Fibroblast of peridontal ligament (primary cell): Measurements from ENCODE around the gene TNFAIP8L3.

Source experiments
- DNase-seq: peaks from one replicate; pipeline ENCODE4 v3.0.0-alpha.2; 2010; ENCODE audit errors: extremely low read depth

The TNFAIP8L3 gene

DNA sequence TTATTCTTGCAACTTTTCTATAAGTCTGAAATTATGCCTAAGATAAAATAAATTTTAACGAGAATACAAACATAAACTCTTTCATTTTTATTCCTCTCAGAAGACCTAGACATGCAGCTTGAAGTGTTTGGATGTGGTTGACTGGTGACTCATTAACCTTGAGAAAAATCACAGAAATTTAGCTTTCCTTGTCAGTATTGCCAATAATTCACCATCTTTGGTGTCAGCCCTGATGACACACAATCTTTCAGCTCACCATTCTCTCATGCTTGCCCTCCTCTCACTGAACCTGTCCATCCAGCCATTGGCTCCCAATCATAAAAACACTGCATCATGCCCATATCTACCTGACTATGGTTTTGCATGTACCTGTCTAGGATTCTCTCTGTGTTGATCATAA lies 22.6 kb upstream of the TNFAIP8L3 start:
- DNase-seq: peak; percentile 29

DNA sequence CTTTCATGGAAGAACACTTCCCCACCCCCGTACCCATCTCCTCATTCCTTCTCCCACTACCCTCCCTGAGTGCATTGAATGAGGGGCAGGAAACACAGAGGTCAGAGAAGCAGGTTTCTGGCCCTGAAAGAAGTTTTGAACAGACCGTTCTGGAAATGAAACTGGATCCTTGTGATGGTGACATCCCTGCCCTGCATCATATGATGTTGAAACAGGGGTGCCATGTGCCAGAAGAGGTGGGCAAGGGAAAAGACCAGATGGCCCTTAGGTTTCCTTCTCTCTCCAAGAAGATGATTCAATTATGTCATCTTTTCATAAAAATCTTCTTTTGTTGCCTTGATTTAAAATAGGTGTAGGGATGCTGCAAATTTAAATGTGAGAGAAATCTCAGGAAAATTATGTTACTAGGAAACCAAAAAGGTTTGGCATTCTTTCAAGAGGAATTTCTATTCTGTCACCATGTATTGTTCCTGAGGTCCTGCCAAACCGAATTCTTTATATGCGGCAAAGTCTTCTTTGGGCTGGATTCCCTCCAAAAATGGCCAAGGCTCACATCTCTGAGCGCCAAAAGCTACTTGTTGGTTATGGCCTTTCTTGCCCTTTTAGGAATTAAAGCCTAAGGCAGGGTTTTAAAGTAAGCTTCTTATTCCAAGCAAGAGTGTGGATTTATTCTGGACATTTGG lies 19.9 kb upstream of the TNFAIP8L3 start:
- DNase-seq: peak; percentile 61

DNA sequence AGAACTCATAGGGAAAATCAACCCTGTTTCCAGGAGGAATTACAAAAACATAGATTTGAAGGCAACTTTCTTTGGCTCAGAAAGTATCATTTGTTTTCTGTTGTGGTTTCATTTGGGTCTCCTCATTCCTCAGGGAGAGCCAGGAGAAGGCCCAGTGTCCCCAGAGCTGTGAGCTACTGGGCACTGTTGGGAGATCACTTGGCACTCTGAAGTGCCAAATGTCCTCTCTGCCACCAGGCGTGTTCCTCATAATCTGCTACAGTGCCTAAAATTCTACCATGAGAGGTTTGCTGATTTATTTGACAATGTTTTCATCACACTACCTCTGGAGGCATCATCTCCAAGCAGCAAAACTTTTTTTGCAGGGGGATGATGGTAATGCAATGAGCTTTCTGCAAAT lies 17.4 kb upstream of the TNFAIP8L3 start:
- DNase-seq: no peak

DNA sequence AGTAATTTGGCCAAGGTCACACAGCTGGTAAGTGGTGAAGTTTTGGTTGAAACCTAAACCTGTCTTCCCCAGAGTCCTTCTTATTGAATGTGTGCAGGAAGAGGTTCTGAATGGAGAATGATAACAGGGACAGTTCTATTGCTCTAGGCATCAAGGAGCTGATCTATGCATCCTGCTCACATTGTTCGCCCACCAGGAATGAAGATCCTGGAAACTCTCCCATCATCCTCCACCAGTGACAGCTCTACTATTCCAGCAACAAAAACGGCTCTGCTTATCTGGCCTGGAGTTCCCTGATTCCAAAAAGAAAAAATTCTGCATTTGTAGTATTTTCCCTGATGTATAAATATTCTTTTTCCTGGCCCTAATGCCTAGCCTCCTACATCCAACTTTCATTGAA lies 16.4 kb upstream of the TNFAIP8L3 start:
- DNase-seq: no peak

DNA sequence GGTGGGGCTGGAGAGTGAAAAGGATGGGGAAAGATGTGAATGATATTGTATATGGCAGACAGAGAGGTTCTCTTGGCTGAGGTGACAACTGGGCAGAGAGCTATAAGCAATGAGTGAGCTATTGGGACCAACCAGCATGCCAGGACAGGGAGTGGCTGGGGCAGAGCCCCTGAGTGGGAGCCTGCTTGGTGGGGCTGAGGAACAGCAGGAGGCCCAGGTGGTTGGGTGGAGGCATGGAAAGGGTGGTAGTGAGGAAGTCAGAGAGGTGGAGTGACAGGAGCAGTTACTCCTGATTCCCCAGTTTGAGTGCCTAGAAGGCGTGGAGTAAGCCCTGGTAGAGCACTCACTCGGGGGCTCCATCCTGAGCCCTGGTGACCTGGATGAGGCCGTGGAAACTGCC lies 15.5 kb upstream of the TNFAIP8L3 start:
- DNase-seq: no peak

DNA sequence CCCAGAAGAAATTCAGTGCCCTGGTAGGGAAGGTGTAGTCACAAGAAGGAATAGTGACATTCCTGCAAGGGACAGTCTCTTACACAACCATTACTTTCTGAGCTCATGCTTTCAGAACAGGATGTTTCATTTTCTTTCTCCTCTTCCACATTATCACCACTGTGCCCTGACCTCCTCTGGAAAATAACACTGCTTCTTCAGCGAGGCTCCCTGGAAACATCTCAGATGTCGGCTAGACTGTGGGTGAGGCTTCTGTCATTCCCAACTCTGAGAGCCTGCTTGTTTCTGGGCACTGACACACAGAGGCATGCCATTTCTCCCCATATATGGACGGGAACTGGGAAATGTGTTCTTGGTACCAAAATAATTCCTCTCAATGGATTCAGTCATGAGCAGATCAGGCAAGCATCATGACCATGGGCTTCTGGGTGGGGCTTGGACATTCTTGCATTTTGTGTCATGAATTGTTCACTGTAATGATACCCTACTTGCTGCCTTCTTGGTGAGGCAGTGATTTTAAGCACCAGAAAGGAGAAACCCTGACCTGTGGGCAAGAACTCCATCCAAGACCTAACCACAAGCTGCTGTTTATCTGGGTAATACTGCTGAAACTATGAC lies 14.3 kb upstream of the TNFAIP8L3 start:
- DNase-seq: peak; percentile 95

DNA sequence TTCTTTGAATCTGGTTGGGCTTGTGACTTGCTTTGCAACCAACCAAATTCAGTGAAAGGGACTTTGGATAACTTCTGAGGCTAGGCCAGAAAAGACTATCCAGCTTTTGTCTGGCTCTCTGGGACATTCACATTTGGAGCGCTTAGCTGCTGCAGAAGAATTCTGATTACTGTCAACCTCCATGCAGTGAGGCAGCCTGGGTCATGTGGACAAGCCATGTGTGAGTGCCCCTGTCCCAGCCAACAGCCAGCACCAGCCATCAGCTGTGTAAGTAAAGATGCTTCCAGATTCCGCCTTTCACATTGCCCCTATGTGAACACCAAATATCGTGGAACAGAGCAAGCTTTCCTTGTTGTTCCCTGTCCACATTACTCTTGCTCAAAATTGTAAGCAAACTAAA lies 12.9 kb upstream of the TNFAIP8L3 start:
- no peak for DNase-seq

DNA sequence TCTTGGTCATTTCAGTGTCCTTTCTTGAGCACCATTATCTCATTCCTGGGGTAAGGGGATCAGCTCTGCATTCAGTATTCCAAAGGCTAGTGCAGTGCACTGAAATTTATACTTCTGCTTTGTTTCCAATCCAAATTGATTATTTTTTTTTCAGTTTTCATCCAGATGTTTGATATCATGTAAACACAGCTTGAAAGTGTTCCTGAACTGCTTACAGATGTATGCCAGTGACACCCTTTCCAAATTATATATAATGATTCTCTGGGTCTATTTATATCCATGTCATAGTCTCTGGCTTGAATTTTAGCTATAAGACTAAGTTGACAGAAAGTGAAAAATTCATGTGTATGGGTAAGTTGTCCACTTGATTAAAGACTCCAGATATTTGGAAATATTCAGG lies 11.8 kb upstream of the TNFAIP8L3 start:
- no peak for DNase-seq

DNA sequence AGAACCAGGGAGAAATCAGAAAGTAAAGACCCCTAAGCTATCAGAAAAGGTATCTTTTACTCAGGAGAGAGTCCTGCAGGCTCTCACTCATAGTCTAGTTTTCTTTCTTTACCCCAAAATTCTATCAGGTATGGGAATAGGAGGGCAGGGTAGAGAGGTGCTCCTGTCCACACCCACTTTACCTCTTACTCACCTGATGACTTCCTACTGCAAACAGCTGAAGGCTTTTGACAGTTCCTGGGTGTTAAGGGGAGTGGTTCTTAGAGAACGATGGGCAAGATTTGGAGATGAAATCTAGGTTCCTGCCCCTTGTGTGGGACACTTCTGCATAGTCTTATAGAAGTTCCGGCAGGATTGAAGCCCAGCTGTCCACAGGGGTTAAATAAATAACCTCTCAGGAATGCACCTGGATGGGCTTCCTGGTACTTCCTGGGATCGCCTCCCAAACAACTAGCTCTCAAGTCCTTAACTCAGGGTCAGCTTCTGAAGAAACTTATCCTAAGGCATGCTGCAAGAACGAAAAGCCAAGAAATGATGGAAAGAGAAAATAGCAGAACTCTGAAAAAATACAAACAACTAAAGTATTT lies 10.8 kb upstream of the TNFAIP8L3 start:
- DNase-seq: no peak

DNA sequence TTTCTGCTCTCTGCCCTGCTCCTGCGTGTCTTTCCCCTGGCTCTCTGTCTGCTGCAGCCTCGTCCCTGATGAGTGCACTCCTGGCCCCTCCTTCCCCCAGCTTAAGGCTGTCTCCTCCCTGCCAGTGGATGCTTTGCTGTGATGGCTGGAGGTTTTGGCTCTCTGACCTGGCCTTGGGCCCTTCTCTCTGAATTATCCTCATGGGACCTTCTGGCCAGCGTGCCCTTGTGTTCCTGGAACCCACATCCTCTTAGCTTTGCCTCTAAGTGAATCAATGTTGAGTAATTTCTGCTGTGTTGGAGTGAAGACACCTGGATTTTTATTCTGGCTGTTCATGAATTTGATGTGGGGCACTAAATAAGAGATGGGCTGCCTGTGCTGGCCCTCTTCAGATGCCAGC lies 9.8 kb upstream of the TNFAIP8L3 start:
- DNase-seq: peak; percentile 44

DNA sequence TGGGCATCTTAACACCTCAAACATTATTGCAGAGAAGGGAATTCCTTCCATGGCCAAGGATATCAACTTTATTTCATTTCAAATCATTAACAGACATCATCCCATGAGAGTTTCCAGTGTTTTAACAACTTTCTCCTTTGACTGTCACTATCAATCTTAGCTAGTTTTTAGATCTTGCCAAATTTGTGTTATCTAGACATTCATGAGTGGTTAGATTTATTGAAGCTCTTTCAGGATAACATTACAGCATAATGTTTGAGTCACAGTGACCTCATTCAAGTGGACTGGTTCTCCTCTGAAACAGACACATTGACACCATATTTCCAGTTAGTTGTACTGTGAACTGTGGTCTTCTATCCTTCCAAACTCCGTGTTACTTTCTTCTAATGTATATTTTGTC lies 8.6 kb upstream of the TNFAIP8L3 start:
- peak; percentile 56 for DNase-seq

DNA sequence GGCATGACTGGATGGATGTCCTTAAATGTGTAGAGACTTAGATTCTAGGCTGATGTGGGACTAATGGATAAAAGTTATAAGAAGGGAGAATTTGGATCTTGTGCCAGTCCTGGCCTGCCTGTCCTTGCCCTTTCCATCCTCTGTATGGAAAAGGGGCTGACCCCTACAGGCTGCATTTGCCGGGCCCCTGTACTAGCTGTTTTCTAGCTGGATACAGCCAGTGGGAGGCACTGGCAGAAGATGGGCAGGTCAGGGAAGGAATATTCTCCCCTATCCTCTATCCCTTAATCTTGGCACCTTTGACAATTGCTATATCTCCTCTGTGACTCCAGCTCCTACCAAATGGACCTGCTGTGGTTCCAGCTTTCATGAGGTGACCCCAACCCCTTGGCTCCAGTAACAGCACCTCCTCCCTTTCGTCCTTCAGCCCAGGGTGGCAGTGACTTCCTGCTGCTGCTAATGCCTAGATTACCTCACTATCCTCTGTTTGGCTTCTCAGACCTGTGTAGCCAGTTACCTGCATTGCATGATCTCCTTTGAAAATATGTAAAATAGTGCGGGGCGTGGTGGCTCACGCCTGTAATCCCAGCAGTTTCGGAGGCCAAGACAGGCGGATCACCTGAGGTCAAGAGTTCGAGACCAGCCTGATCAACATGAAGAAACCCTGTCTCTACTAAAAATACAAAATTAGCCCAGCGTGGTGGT lies 6.2 kb upstream of the TNFAIP8L3 start:
- DNase-seq: no peak

DNA sequence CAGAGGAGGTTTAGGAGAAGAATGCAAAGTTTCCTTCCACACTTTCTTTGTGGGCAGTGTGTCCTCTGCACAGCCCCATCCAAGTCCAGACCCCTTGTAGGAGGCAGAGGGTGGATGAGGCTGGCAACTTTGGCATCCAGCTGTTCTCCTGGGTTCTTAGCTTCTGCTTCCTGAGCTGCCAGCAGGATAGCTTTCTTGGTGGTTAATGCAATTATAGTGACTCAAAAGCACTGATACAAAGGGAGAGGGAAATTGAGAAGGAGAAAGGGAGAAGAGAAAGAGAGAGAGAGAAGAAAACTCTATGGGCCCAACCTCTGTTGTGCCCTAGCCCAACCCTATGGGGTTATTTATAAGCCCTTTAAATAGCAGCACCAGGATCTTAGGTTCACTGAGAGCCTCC lies 4.5 kb upstream of the TNFAIP8L3 start:
- DNase-seq: no peak

DNA sequence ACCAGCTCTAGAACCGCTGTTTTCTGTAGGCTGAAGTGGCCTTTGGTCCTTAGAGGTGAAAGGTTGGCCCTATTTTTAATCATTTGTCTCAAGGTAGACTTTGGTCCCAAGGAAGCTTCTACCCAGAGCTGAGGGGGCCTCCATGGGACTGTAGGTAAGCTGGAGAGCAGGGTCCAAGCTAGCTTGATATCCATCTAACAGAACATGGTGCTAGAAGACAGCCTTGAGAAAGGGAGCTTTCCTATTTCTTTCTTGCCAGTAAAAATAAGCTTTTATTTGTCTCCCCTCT lies 3.6 kb upstream of the TNFAIP8L3 start:
- DNase-seq: no peak

DNA sequence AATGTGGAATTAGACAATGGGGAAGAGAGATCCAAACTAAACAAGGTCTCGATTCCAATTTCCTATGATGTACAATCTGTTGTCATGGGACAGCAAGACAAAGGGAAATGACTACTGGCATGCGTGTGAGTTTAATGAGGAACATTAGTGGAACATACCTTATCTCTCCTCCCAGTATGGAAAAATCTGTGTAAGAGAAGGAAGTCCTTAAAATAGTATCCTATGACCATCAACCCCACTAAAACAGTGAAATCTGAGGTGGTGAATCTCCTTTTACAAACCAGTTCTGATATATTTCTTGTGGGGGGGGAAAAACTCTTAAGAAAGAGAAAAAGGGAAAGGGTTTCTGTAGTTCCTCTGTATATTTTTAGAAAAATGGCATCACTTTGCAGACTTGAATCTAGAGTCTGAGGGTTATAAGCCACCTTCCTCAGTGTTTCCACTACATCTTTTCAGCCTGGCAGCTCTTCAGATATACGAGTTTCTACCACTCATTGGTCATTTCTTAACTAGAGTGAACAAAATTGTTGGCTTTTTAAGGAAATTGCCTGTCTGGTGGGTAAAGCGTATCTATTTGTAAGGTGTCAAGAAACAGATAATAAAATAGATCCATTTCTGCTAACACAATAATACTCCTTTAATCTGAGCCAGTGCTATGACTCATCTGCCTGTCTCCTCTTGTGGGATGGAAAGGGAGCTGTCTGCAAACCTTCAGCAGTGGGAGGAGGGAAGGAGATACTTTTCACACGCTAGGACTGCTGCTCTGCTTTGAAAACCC lies 3.0 kb upstream of the TNFAIP8L3 start:
- DNase-seq: peak; percentile 38

DNA sequence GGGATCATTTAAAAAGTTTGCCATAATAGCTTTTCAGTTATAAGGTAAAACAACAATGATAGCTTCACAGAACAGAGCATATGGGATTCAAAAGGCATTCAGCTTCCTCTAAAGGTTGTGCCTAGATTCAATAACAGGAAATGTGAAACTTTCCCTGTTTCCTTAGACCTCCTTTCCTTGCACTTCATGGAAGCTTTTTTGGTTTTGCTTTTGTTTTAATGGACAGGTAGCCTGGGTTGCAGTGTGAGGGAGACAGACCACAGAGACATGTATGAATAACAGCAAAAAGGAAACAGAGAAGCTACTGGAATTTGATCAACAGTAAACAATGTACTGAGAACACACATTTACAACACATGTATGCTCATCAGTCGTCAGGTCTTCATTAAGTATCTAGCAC lies 2.3 kb upstream of the TNFAIP8L3 start:
- DNase-seq: no peak

DNA sequence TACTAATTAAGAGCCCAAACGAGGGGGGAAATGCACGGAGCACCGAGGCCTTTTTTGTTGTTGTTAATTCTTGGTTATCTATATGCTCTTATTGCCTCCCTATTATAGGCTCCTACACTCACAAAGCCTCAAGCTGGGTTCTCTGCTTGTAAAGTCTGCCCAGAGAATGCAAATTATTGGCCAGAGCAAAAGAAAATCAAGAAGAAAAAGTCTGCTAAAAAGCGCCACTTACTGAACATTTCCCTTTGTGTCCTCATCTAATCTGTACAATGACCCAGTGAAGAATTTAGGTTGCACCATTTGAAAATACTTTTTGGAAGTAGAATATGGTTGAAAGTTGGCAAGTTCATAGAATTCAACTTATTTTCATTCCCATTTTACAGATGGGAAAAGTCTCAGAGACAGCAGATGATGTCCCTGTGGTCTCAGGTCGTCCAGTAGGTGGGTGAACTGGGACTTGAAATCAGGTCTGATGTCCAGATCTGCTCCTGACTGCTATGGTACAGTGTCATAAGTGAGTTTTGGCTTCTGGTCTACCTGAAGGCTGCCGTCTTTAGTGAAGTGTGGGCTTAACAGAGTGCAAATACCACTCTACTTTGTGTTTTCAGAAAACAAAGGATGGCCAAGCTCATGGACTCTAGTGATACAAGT lies 1.1 kb upstream of the TNFAIP8L3 start:
- DNase-seq: no peak

DNA sequence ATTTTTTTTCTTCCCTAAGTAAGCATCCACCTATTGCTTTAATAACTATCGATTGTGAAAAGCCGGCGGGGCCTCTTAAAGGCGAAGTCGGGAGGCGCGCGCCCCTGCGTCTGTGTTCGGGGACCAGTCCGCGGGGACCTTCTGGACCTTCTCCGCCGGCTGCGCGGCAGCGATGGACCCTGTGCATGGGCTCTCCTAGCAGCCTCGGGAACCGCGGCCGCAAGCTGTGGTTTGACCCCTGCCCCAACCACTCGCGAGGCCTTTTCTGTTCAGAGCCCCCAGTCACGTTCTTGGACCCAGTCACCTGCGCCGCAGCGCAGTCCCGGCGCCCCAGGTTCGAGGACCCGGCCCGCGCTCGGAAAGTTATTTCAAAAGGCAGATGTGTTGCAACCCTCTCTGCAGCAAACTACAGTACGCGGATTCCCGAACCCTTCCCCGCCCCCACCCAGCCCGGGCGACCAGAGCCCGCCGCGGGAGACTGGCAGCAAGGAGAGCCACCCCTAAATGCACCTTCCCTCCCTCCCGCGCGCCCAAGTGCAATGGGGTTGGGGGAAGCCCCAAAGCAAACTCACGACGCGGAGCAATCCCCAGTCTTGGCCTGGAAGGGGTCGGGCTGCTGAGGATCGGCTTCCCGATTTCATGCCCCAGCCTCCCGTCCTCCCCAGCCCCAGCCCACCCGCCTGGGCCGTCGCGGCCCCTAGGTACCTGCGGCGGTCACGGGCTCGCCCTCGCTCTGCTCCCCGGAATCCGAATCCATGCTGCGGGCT lies 684 bp downstream of the TNFAIP8L3 start:
- DNase-seq: peak; percentile 13

DNA sequence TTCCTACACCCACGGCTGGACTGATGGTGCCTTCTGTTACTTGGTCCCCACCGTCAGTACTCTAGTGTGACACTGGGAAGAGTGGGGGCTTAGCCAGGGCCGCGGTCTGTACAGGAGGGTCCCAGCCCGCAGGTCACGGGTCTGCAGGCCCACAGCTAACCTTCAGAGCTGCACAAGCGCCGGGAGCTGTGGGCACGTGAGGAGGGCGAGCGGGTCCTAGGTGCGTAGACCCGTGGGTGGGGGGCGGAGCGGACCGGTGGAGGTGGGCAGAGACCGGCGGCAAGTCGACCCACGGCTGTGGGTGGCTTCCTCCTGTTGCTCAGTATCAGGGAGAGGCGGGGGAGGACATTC lies 1.2 kb downstream of the TNFAIP8L3 start:
- DNase-seq: no peak

DNA sequence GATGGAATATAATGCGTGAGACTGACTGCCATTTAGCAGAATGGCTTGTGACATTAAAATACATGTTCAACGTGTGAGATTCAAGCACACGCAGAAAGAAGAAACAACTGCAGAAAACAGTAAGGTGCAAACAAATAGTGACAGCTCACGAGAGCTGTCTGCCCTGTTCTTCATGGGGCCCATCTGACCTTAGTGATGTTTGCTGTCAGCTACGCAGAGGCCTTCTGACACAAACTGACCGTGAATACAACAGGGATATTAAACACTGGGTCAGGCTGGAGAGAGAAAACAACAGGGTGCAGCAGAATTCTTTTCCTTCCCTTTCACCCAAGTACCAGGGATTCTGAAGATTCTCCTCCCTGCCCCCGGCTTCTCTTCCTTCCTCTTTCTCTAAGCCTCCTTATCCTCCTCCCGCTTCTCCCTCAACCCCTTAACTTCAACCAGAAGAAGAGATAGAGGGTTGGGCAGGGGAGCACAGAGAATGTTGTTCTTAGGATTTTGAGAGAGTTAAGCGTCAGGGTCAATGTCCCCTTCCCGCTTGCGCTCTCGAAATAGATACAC lies 2.1 kb downstream of the TNFAIP8L3 start:
- DNase-seq: no peak

DNA sequence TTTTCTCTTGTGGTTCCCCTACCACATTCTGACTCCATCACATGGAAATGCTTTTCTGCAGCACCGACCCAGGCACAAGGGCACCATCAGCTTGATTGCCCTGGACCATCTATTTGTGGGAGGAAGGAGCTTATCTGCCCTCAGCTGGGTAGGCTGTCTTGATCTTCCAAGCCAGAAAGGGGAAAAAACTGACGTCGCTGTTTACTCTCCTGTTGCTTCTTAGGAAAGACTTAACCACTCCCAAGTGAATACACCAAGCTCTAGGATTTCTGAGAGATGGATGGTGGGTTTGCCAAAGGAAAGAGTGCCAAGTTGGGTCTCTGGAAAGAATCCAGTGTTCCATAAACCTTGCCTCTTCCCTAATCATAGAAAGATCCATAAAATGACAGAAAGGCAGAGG lies 4.0 kb downstream of the TNFAIP8L3 start:
- no peak for DNase-seq
